ENCODE data around the gene KLHL29.
"Not testable (repeated sequence)": the region's sequence is repeated elsewhere in the genome, so short reads cannot be mapped to it uniquely, and the experiment has no call there.

The KLHL29 gene

DNA sequence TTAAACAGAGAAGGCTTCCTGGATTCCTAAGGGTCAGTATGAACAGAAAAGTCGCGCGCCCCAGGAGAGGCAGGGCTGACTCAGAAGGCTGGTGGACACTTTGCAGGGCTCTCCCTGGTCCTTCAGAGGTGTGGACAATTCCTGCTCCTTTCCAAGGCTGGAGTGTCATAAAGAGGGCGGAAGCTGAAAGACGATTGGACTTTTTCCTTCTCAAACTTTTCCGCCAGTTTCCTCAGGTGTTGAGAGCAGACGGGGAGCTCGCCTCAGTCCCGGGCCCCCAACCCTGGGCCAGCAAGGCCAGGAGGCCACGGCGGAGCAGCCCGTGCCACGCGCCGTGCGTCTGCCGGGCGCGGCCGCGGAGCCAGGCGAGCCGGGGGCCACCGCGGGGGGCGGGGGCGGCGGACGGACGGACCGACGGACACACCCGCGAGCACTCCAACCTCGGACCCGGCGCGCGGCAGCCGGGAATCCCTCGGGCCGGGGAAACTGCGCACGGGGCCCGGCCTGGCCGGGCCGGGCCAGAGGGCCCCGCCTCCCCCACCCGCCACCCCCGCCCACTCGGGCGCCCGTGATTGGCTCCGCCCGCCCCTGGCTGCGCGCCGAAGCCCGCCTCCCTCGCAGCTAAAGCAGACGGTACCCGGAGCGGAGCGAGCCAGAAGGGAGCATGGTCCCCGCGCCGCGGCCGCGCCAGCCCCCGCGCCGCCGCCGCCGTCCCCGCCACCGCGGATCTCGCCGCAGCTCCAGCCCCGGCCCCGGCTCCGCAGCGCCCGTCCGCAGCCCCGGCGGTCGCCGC, at the start of gene KLHL29:
Gene KLHL29 (plus strand): TSS at position 629 of the 793 bp plus-strand sequence. CDS start 177,018 bp downstream, outside the sequence.
- TF ChIP-seq, protein P1, sequence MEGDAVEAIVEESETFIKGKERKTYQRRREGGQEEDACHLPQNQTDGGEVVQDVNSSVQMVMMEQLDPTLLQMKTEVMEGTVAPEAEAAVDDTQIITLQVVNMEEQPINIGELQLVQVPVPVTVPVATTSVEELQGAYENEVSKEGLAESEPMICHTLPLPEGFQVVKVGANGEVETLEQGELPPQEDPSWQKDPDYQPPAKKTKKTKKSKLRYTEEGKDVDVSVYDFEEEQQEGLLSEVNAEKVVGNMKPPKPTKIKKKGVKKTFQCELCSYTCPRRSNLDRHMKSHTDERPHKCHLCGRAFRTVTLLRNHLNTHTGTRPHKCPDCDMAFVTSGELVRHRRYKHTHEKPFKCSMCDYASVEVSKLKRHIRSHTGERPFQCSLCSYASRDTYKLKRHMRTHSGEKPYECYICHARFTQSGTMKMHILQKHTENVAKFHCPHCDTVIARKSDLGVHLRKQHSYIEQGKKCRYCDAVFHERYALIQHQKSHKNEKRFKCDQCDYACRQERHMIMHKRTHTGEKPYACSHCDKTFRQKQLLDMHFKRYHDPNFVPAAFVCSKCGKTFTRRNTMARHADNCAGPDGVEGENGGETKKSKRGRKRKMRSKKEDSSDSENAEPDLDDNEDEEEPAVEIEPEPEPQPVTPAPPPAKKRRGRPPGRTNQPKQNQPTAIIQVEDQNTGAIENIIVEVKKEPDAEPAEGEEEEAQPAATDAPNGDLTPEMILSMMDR (IDR thresholded peaks at IDR 0.05; ENCODE audit: low read depth, low read length, missing control alignments) = no peak
- in situ Hi-C loops (cut with HindIII; ENCODE audit: low sequenced_read_pairs) = no loop called here
- H3K4me3 ChIP-seq (ENCODE audit: low read depth, low read length) = peak within 1 kb of the TSS; percentile 44
- DNase-seq (ENCODE audit: low read depth) = no peak

DNA sequence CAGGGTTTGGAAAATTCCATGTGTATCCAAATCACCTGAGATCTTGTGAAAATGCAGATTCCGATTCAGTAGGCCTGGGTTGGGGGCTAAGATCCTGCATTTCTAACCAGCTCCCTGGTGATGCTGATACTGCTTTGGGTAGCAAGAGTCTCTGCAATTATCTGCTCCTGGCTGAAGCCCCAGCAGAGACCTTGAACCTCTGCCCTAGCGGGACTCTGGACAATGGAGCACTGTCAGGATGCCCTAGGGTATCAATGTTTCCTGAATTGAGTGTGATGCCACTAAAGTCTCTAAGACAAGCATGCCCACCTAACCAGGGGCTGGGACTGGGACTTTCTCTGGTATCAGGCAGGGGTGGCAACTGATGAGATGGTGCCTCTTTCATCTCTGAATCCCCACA, 49.4 kb upstream of the KLHL29 start:
- TF ChIP-seq, protein P1 (IDR thresholded peaks at IDR 0.05; ENCODE audit: low read depth, low read length, missing control alignments) = no peak

DNA sequence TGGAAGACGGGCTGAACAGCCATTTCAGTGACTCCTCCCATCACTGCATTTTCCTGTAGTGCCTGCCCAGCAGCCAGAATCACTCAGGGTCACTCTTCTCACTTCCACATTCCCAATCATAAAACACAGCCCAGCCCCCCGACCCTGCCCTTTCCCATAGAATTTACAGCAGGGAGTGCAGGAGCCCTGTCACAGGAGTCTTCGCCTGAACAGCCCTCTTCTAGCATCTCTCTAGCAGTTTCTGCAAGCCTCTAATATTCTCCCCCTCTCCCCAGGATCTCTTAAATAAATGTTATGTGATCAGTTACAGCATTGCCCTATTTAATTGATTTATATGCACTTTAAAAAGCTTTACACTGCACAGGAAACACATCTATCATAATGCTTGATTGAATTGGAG, 42.9 kb upstream of the KLHL29 start:
- no peak for DNase-seq (ENCODE audit: low read depth)
- in situ Hi-C loops (cut with HindIII; ENCODE audit: low sequenced_read_pairs) = no loop called here
- TF ChIP-seq, protein P1 (IDR thresholded peaks at IDR 0.05; ENCODE audit: low read depth, low read length, missing control alignments) = no peak
- H3K4me3 ChIP-seq (ENCODE audit: low read depth, low read length) = no peak overlapping the region

More for the DNA sequence above, 49.4 kb upstream of the KLHL29 start:
- no peak overlapping the region for H3K4me3 ChIP-seq (ENCODE audit: low read depth, low read length)
- in situ Hi-C loops (cut with HindIII; ENCODE audit: low sequenced_read_pairs) = no loop called here
- DNase-seq (ENCODE audit: low read depth) = no peak

DNA sequence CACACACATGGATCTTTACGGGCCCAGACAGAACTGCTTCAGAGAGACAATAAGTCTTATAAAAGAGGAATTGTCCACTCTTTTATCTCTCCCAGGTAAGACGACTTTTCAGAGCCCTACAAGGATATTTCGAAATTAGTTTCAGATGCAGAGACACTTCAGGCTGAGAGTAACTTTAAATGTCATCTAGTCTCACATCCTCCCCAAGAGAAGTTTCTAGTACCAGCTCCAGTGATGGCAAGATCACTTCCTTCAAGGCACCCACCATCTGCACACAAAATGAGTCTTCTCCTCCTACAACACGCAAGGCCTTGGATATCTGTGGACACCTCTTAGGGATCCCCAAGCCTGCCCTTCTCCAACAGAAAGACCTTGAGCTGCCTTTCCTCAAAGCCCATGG, 39.0 kb upstream of the KLHL29 start:
- no peak for DNase-seq (ENCODE audit: low read depth)
- no peak overlapping the region for H3K4me3 ChIP-seq (ENCODE audit: low read depth, low read length)
- in situ Hi-C loops (cut with HindIII; ENCODE audit: low sequenced_read_pairs) = no loop called here
- TF ChIP-seq, protein P1 (IDR thresholded peaks at IDR 0.05; ENCODE audit: low read depth, low read length, missing control alignments) = no peak

DNA sequence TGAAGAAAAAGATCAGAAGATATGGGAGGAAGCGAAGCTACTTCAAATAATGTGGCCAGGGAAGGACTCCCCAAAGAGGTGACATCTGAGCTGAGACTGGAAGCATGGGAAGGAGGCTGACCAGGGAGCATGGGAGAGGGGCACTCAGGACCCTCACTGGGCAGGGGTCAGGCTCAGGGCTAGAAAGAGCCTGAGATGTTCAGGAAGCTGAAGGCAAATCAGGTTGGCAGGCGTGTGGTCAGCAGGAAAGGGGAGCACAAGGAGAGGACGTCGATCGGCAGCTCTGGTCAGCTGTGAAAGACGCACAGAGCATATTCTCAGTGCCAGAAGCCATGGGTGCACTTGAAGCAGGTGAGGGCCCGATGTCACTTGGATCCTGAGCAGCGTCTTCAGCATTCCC, 38.2 kb upstream of the KLHL29 start:
- H3K4me3 ChIP-seq (ENCODE audit: low read depth, low read length) = no peak overlapping the region
- DNase-seq (ENCODE audit: low read depth) = no peak
- TF ChIP-seq, protein P1 (IDR thresholded peaks at IDR 0.05; ENCODE audit: low read depth, low read length, missing control alignments) = no peak
- in situ Hi-C loops (cut with HindIII; ENCODE audit: low sequenced_read_pairs) = no loop called here

DNA sequence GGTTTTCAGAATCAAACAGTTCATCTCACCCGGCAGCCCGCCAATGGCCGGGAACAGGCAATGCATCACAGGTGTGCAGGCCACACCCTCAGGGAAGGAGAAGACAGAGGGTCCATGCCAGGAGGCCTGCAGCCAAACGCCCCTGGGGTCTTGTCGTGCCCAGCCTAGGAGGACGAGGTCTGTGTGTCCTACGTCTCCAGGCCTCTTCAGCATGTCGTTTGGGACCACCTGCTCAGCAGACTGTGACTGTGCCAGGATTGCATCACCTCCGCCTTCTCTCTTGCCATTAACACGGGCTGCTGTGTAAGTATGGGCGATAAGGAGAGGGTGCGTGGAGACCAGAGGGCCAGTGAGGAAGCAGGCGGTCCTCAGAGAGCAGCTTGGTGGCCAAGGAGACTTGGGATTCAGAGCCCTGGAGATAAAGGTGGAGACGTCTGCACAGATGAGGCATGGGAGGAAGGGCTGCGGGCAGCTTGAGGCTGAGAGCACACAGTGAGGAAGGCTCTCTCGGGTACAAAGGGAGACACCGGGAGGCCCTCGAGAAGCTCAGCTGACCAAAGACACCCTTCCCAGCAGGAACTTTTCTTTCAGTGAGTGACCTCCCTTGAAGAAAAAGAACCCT, 37.4 kb upstream of the KLHL29 start:
- H3K4me3 ChIP-seq (ENCODE audit: low read depth, low read length) = no peak overlapping the region
- TF ChIP-seq, protein P1 (IDR thresholded peaks at IDR 0.05; ENCODE audit: low read depth, low read length, missing control alignments) = no peak
- in situ Hi-C loops (cut with HindIII; ENCODE audit: low sequenced_read_pairs) = no loop called here
- no peak for DNase-seq (ENCODE audit: low read depth)

DNA sequence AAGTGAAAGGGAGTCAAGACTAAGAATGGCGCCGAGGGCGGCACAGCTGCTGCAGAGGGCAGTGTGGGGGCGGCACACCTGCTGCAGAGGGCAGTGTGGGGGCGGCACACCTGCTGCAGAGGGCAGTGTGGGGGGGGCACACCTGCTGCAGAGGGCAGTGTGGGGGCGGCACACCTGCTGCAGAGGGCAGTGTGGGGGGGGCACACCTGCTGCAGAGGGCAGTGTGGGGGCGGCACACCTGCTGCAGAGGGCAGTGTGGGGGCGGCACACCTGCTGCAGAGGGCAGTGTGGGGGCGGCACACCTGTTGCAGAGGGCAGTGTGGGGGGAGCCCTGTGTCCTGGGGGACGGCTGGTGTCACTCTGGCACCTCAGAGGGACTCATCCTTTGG, 36.9 kb upstream of the KLHL29 start:
- not testable (repeated sequence) for DNase-seq (ENCODE audit: low read depth)

More for the DNA sequence above, 36.9 kb upstream of the KLHL29 start:
- H3K4me3 ChIP-seq (ENCODE audit: low read depth, low read length); in situ Hi-C loops (cut with HindIII; ENCODE audit: low sequenced_read_pairs): not testable (repeated sequence)
